Gastrocnemius medialis (tissue), 4 donors: Measurements from ENCODE around the gene LDLRAD4. TPM values are rescaled to one million over a fixed set of nuclear protein-coding genes. Genes with fewer than 3 reads are reported as not detected.

ENCODE experiments used
- ATAC-seq, 2 donors: fragments of 150-250 bp; one replicate each; pipeline ENCODE4 v1.9.1; 2016
- DNase-seq, 2 donors: peaks; one replicate each; pipeline ENCODE4 v3.0.0-alpha.2; 2019
- H3K27ac ChIP-seq, 4 donors: fragments of 200-600 bp; sonication (generic); 1 replicate in 1 of 4; 2 replicates in 3 of 4; pipeline ENCODE4 v1.5.1; 2016 to 2018; ENCODE audit warnings: mild to moderate bottlenecking in 2 of 4, moderate library complexity in 1 of 4
- H3K27me3 ChIP-seq, 3 donors: fragments of 200-600 bp; sonication (generic) in 2 of 3; 1 replicate in 1 of 3; 2 replicates in 2 of 3; pipeline versions ENCODE4 v1.5.1 to v1.6.0; 2016 to 2019; ENCODE audit warnings: mild to moderate bottlenecking in 1 of 3, moderate library complexity in 1 of 3
- H3K36me3 ChIP-seq, 2 donors: fragments of 200-600 bp; sonication (generic) in 1 of 2; one replicate each; pipeline ENCODE4 v1.5.1; 2017 to 2018
- H3K4me1 ChIP-seq, 2 donors: fragments of 200-600 bp; sonication (generic) in 1 of 2; one replicate each; pipeline ENCODE4 v1.5.1; 2016 to 2017; ENCODE audit warnings: mild to moderate bottlenecking in 2 of 2
- H3K4me3 ChIP-seq, 4 donors: fragments of 200-600 bp; sonication (generic) in 3 of 4; 1 replicate in 1 of 4; 2 replicates in 3 of 4; pipeline ENCODE4 v1.5.1; 2016 to 2019; ENCODE audit warnings: mild to moderate bottlenecking in 2 of 4
- H3K9me3 ChIP-seq, 3 donors: fragments of 200-600 bp; sonication (generic) in 2 of 3; 1 replicate in 1 of 3; 2 replicates in 2 of 3; pipeline ENCODE4 v1.5.1; 2016 to 2019
- CTCF ChIP-seq, 5 experiments: fragments of 450-650 bp in 3 of 5; fragments of 200-600 bp in 2 of 5; sonication (generic) in 2 of 5; IDR thresholded peaks in 4 of 5; conservative IDR thresholded peaks in 1 of 5; 1 replicate in 4 of 5; 2 replicates in 1 of 5; pipeline ENCODE4 v1.5.1; 2016 to 2019; ENCODE audit warnings: antibody characterized with exemption in 5 of 5, mild to moderate bottlenecking in 3 of 5, moderate library complexity in 3 of 5
- POLR2A ChIP-seq, 2 donors: fragments of 450-650 bp; IDR thresholded peaks; one replicate each; pipeline ENCODE4 v1.6.1; 2017; ENCODE audit warnings: antibody characterized with exemption in 2 of 2, mild to moderate bottlenecking in 2 of 2, moderate library complexity in 2 of 2
- in situ Hi-C, 4 donors: fragments of 200-750 bp; cut with MboI; loops; one replicate each; pipeline versions ENCODE4 v1.15.0 to v1.8.0; 2017; ENCODE audit warnings: low sequenced_read_pairs in 4 of 4
- intact Hi-C: fragments of 100-400 bp; cut with DNase I; formaldehyde crosslinking; loops from one replicate; pipeline ENCODE4 v1.15.1; 2023; ENCODE audit warnings: low total_unique reads
- total RNA-seq, 4 donors: library from RNA; depleted of rRNA; stranded (reverse); fragments of >200 nt; gene quantifications; one replicate each; pipeline versions ENCODE4 v1.1.0 to v1.2.3, GENCODE V29; 2016

Gene LDLRAD4
- total RNA-seq, 4 donors from 2014 or later, result 3.9 to 11.1 (median 6.5) TPM

GRCh38 chr18:13642440-13642827 lies 423.9 kb downstream of the LDLRAD4 start:
- ATAC-seq (no peak), DNase-seq (no peak)
- Histone ChIP-seq H3K36me3 (peaks cover 0 to 9% of the 10 kb centered on the region in 2 donors), H3K9me3 (no peaks in the 10 kb centered on the region), H3K27me3 (no peaks in the 10 kb centered on the region), H3K27ac (peak overlapping the region; percentile 49 to 59 (median 52)), H3K4me1 (peaks cover 0 to 2% of the 10 kb centered on the region in 2 donors), H3K4me3 (peak overlapping the region in 1 of 4 donors; percentile 24)
- intact Hi-C loops (no loop called here), in situ Hi-C loops (loop anchor here in 2 of 4 donors (25.0 kb wide), 2 partner anchors 95 to 430 kb away; partner anchors contain the start of genes FAM210A (in 1 of the 2), LDLRAD4 (in 1 of the 2) and RNMT (in 1 of the 2))
- no peak for TF ChIP-seq POLR2A (IDR thresholded peaks at IDR 0.05)
- no peak for TF ChIP-seq CTCF (IDR thresholded peaks at IDR 0.05 in 4 of 5, conservative IDR thresholded peaks at IDR 0.05 in 1 of 5)

DNA sequence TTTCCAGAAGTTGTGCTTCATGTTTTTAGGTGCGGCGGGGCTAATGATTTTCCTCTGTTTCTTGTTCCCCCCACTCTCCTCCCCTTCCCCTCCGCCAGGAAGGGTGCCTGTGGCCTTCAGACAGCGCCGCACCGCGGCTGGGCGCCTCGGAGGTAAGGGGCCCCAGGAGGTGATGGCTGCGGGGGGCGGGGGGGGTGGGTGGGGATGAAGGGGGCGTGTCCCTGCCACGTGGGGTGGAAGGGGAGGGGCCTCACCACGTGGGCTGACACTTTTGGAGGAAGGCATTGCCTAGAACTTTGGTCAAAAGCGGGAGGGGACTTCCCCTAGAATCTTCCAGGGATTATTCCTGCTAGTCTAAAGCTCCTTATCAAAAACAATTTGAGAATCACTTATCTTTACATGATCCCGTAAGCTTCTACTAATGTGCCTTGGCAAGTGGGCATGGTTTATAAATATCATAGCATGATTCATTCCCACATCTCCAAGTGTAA lies 424.7 kb downstream of the LDLRAD4 start:
- in situ Hi-C loops (loop anchor here in 2 of 4 donors (25.0 kb wide), 2 partner anchors 94 to 431 kb away; partner anchors contain the start of genes FAM210A (in 1 of the 2), LDLRAD4 (in 1 of the 2) and RNMT (in 1 of the 2)), intact Hi-C loops (no loop called here)
- Histone ChIP-seq H3K36me3 (peaks cover 0 to 9% of the 10 kb centered on the region in 2 donors), H3K9me3 (no peaks in the 10 kb centered on the region), H3K4me1 (peaks cover 0 to 2% of the 10 kb centered on the region in 2 donors), H3K27ac (no peak overlapping the region), H3K27me3 (no peaks in the 10 kb centered on the region), H3K4me3 (no peak overlapping the region)
- DNase-seq (no peak), ATAC-seq (no peak)
- TF ChIP-seq CTCF (IDR thresholded peaks at IDR 0.05 in 4 of 5, conservative IDR thresholded peaks at IDR 0.05 in 1 of 5), result no peak
- TF ChIP-seq POLR2A (IDR thresholded peaks at IDR 0.05), result no peak

- Histone ChIP-seq H3K27me3 (no peaks in the 10 kb centered on the region), H3K4me3 (no peak overlapping the region), H3K36me3 (peaks cover 0 to 9% of the 10 kb centered on the region in 2 donors), H3K27ac (no peak overlapping the region), H3K4me1 (peaks cover 0 to 2% of the 10 kb centered on the region in 2 donors), H3K9me3 (no peaks in the 10 kb centered on the region)
- TF ChIP-seq POLR2A (IDR thresholded peaks at IDR 0.05) (no peak), CTCF (IDR thresholded peaks at IDR 0.05 in 4 of 5, conservative IDR thresholded peaks at IDR 0.05 in 1 of 5) (no peak)
- ATAC-seq, result no peak
- intact Hi-C loops, result no loop called here
- in situ Hi-C loops, result loop anchor here in 2 of 4 donors (25.0 kb wide), 2 partner anchors 92 to 433 kb away; partner anchors contain the start of genes FAM210A (in 1 of the 2), LDLRAD4 (in 1 of the 2) and RNMT (in 1 of the 2)
- DNase-seq, result no peak
Observed at GRCh38 chr18:13645093-13645492, 426.5 kb downstream of the LDLRAD4 start.

DNA sequence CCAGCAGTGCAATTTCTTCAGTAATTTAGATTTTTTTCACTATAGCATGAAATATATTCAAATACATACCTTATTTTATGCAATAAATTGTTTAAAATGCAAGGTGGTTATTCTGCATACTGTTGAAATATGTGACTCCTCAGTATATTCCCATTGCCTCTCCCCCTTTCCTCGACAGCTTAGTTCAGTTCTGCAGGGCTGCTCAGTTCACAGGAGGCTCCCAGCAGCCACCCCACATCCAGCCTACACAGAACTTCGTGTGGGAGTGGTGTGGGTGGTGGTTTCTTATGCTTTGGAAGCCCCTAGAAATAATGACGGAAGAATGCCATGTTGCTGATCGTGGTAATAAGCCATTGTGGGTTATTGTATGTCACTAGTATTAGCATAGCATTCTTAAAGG lies 428.1 kb downstream of the LDLRAD4 start:
- H3K27me3 ChIP-seq, result no peaks in the 10 kb centered on the region
- in situ Hi-C loops (loop anchor here in 2 of 4 donors (25.0 kb wide), 2 partner anchors 91 to 434 kb away; partner anchors contain the start of genes FAM210A (in 1 of the 2), LDLRAD4 (in 1 of the 2) and RNMT (in 1 of the 2)), intact Hi-C loops (no loop called here)
- DNase-seq (no peak), ATAC-seq (no peak)
- H3K4me3 ChIP-seq, result no peak overlapping the region
- TF ChIP-seq POLR2A (IDR thresholded peaks at IDR 0.05) (no peak), CTCF (IDR thresholded peaks at IDR 0.05 in 4 of 5, conservative IDR thresholded peaks at IDR 0.05 in 1 of 5) (no peak)
- H3K27ac ChIP-seq, result no peak overlapping the region
- no peaks in the 10 kb centered on the region for H3K9me3 ChIP-seq
- no peaks in the 10 kb centered on the region for H3K4me1 ChIP-seq
- peaks cover 0 to 9% of the 10 kb centered on the region in 2 donors for H3K36me3 ChIP-seq
